ENCODE data around the gene PCCA. TPM values are rescaled to one million over a fixed set of nuclear protein-coding genes. Genes with fewer than 3 reads are reported as not detected.

The PCCA gene
- total and polyA plus RNA-seq, 2 of the 13 experiments (the other 11 are each of a cell fraction or from before 2014, with no cell fraction given), result 15.0 to 32.2 TPM

GRCh38 chr13:100543872-100544602 is 455.1 kb downstream of the PCCA start (continued):
- TF ChIP-seq MTERF4 (CRISPR knock-in tag; IDR thresholded peaks at IDR 0.05) (no peak), ZBTB3 (CRISPR knock-in tag; IDR thresholded peaks at IDR 0.05; ENCODE audit: borderline replicate concordance, low read depth) (no peak), ZNF276 (CRISPR knock-in tag; IDR thresholded peaks at IDR 0.05; ENCODE audit: low read depth) (no peak), CENPT (CRISPR knock-in tag; IDR thresholded peaks at IDR 0.05; ENCODE audit: low read depth) (no peak), RXRB (CRISPR knock-in tag; IDR thresholded peaks at IDR 0.05; ENCODE audit: borderline replicate concordance) (peak; percentile 74; the same call in 1 of the 2 replicates), KLF15 (CRISPR knock-in tag; IDR thresholded peaks at IDR 0.05; ENCODE audit: borderline replicate concordance) (no peak), ZNF562 (CRISPR knock-in tag; IDR thresholded peaks at IDR 0.05; ENCODE audit: borderline replicate concordance) (no peak), ZHX1 (CRISPR knock-in tag; IDR thresholded peaks at IDR 0.05; ENCODE audit: low read depth) (no peak), ZNF484 (CRISPR knock-in tag; IDR thresholded peaks at IDR 0.05; ENCODE audit: borderline replicate concordance, low read depth) (no peak), HNRNPLL (IDR thresholded peaks at IDR 0.05; ENCODE audit: low read depth, low read length, poor library complexity, severe bottlenecking) (no peak), ATAD3A (CRISPR knock-in tag; IDR thresholded peaks at IDR 0.05) (no peak), GMEB1 (CRISPR knock-in tag; IDR thresholded peaks at IDR 0.05; ENCODE audit: borderline replicate concordance) (peak; percentile 19; the same call in 1 of the 2 replicates), MLX (CRISPR knock-in tag; IDR thresholded peaks at IDR 0.05) (no peak), ZNF674 (CRISPR knock-in tag; IDR thresholded peaks at IDR 0.05; ENCODE audit: low read depth) (no peak), GABPA (IDR thresholded peaks at IDR 0.05; ENCODE audit: low read depth, low read length) (no peak), GABPA (CRISPR knock-in tag; IDR thresholded peaks at IDR 0.05; ENCODE audit: low read depth) (peak; percentile 60), ZMAT3 (CRISPR knock-in tag; conservative IDR thresholded peaks at IDR 0.05) (no peak)
